BLaER1 treated with 17β-estradiol and CSF1 and Interleukin-3, amounts not matched to agents 10 nM and 100 nM (cell line): Measurements from ENCODE around the gene AP1S3.
"Not testable (repeated sequence)": the region's sequence is repeated elsewhere in the genome, so short reads cannot be mapped to it uniquely, and the experiment has no call there.

Experiments used
- H3K27ac ChIP-seq, 11 experiments: shearing (Covaris generic); formaldehyde crosslinking; 2 replicates each; pipeline ENCODE4 v1.8.1; 2022
- H3K27me3 ChIP-seq, 11 experiments: shearing (Covaris generic); formaldehyde crosslinking; 2 replicates each; pipeline ENCODE4 v1.8.1; 2022
- H3K36me3 ChIP-seq, 11 experiments: shearing (Covaris generic); formaldehyde crosslinking; 2 replicates each; pipeline ENCODE4 v1.8.1; 2022
- H3K4me1 ChIP-seq, 10 experiments: shearing (Covaris generic); formaldehyde crosslinking; 2 replicates each; pipeline ENCODE4 v1.8.1; 2022
- H3K4me2 ChIP-seq, 11 experiments: shearing (Covaris generic); formaldehyde crosslinking; 2 replicates each; pipeline ENCODE4 v1.8.1; 2022
- H3K4me3 ChIP-seq, 10 experiments: shearing (Covaris generic); formaldehyde crosslinking; 2 replicates each; pipeline ENCODE4 v1.8.1; 2022
- H3K9ac ChIP-seq, 11 experiments: shearing (Covaris generic); formaldehyde crosslinking; 2 replicates each; pipeline ENCODE4 v1.8.1; 2022
- H3K9me3 ChIP-seq, 11 experiments: shearing (Covaris generic); formaldehyde crosslinking; replicated peaks in 1 of 11; 2 replicates each; pipeline ENCODE4 v1.8.1; 2022
- H4K20me1 ChIP-seq, 11 experiments: shearing (Covaris generic); formaldehyde crosslinking; 2 replicates each; pipeline ENCODE4 v1.8.1; 2022
- Cebpa-rat ChIP-seq, 11 experiments: shearing (Covaris generic); IDR thresholded peaks; 2 replicates each; pipeline ENCODE4 v1.8.1; 2022

AP1S3 gene

DNA sequence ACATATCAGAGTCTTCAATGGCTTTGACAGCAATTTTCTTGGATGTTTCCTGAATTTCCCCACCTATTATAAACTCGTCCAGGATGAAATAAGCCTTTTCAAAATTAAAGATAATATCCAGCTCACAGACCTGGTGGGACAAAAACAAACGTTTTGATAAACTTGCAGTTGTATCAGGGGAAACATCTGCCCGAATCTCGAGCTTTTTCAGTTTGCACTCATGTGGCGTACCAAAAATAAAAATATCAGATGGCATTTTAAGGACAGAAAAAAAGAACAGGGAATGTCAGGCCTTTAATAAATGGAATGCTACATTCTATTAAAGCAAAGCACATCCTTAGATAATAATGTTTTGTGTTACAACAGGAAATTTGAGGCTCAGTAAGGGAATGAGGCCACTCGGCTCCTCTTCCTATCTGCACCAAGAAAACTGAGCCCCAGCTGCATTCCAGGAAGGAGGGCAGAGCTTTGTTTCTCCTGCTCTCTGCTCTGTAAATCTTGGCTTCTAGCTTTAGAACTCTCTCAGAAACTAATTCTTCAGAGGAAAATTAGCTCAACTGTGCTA lies 72.1 kb downstream of the AP1S3 start:
- Histone ChIP-seq H3K27ac (no peak overlapping the region), H3K9me3 (no peaks in the 10 kb centered on the region), H3K9ac (no peak overlapping the region), H4K20me1 (no peaks in the 10 kb centered on the region), H3K36me3 (no peaks in the 10 kb centered on the region), H3K27me3 (no peaks in the 10 kb centered on the region), H3K4me1 (peaks cover 7 to 26% (median 18%) of the 10 kb centered on the region in 10 experiments; a peak in 15 of 20 replicates), H3K4me2 (peak overlapping the region in 7 of 11 experiments; percentile 6 to 50 (median 35); a peak in 11 of 22 replicates), H3K4me3 (no peak overlapping the region)
- TF ChIP-seq Cebpa-rat (IDR thresholded peaks at IDR 0.05): no peak

DNA sequence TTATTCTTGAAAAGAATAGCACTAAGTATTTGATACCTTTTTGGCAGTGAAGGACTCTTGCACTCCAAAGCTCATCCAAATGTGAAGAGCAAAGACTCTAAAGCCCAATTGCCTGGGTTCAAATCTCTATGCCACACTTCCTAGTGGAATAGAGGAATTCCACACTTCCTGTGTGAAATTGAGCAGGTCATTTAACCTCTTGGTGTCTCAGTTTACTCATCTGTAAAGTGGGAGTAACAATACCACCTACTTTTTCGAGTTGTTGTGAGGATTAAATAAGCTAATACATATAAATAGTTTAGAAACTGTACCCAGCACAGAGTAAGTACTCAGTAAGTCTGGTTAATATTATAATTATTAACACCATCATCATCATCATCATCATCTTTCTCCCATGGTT lies 72.6 kb downstream of the AP1S3 start:
- Histone ChIP-seq H3K4me2 (peak overlapping the region in 1 of 11 experiments; percentile 39; a peak in 2 of 22 replicates), H3K36me3 (no peaks in the 10 kb centered on the region), H3K27ac (no peak overlapping the region), H3K9me3 (no peaks in the 10 kb centered on the region), H3K27me3 (no peaks in the 10 kb centered on the region), H3K4me1 (peaks cover 7 to 26% (median 18%) of the 10 kb centered on the region in 10 experiments; a peak in 15 of 20 replicates), H3K4me3 (no peak overlapping the region), H4K20me1 (no peaks in the 10 kb centered on the region), H3K9ac (no peak overlapping the region)
- TF ChIP-seq Cebpa-rat (IDR thresholded peaks at IDR 0.05): no peak

DNA sequence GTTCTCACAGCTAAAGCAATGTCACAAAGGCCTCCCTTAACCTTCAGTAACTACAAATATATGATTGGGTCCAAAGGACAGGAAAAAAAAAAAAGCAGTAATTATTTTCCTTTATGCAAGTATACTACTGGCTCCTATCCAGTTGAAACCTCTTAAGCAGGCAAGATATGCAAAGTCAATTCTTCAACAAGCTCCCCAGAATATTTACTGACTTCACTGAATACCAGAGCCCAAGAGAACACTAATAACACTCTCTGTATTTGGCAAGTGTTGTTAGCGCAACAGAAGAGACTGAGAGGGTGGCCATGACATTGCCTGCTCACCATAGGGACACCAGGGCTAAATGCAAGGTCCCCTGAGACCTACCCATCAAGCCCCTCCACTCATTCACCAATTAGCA lies 74.5 kb downstream of the AP1S3 start:
- Histone ChIP-seq H3K9me3 (no peaks in the 10 kb centered on the region), H3K27me3 (no peaks in the 10 kb centered on the region), H4K20me1 (no peaks in the 10 kb centered on the region), H3K27ac (no peak overlapping the region), H3K9ac (no peak overlapping the region), H3K4me2 (no peak overlapping the region), H3K36me3 (no peaks in the 10 kb centered on the region), H3K4me3 (no peak overlapping the region), H3K4me1 (peaks cover 7 to 16% (median 11%) of the 10 kb centered on the region in 10 experiments; a peak in 15 of 20 replicates)
- no peak for TF ChIP-seq Cebpa-rat (IDR thresholded peaks at IDR 0.05)

DNA sequence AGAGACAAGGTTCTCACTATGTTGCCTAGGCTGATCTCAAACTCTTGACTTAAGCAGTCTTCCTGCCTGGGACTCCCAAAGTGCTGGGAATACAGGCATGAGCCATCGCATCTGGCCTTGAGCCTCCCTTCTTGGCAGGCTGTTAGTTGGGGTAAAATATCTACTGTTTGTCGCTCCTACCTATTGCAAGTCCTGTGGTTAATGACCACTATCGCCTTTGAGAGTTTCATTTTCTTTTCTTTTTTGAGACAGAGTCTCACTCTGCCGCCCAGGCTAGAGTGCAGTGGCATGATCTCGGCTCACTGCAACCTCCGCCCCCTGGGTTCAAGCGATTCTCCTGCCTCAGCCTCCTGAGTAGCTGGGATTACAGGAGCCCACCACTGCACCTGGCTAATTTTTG lies 75.6 kb downstream of the AP1S3 start:
- H3K27ac ChIP-seq, H3K4me3 ChIP-seq, H3K36me3 ChIP-seq, H3K9ac ChIP-seq, H3K27me3 ChIP-seq, H4K20me1 ChIP-seq, H3K9me3 ChIP-seq: not testable (repeated sequence)
- Histone ChIP-seq H3K4me1 (peaks cover 7 to 13% (median 9%) of the 10 kb centered on the region in 10 experiments; a peak in 15 of 20 replicates), H3K4me2 (0 out of 22 replicates have a peak overlapping the region, but pooled peaks of 2 of the 11 experiments have one; percentile 13)

DNA sequence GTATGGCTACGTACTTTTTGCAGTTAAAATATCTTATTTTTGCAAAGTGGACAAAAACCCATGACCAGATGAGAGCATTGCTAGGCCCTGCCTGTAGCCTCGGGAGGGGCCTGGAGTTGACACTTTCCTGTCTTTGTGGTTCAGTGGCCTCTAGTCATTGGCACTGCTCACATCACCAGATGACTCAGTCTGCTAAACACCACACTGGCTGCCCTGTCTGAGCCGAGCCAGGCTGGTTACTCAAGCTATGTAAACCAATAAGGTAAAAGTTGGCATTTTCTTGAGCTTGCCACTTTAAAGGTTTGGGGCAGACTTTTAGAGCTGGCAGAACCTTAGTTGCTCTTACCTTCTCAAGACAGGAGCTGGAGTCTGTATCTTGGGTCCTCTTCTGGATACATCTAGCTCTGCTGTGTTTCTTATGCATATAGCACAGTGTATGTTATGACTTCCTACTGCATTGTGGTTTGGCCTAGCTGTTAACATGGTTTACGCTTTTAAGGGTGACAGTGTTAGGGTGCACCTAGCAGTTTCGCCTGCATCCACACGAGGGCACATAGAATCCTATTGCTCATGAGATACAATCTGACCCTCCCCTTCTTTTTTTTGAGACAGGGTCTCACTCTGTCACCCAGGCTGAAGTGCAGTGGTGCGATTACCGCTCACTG lies 76.4 kb downstream of the AP1S3 start:
- Histone ChIP-seq H3K4me2 (peak overlapping the region in 3 of 11 experiments; percentile 4 to 13 (median 13); a peak in 2 of 22 replicates), H3K27ac (no peak overlapping the region), H3K4me1 (peaks cover 7 to 13% (median 9%) of the 10 kb centered on the region in 10 experiments; a peak in 15 of 20 replicates), H3K4me3 (no peak overlapping the region), H3K9me3 (no peaks in the 10 kb centered on the region), H3K9ac (no peak overlapping the region), H3K36me3 (no peaks in the 10 kb centered on the region), H3K27me3 (no peaks in the 10 kb centered on the region), H4K20me1 (no peaks in the 10 kb centered on the region)
- no peak for TF ChIP-seq Cebpa-rat (IDR thresholded peaks at IDR 0.05)

DNA sequence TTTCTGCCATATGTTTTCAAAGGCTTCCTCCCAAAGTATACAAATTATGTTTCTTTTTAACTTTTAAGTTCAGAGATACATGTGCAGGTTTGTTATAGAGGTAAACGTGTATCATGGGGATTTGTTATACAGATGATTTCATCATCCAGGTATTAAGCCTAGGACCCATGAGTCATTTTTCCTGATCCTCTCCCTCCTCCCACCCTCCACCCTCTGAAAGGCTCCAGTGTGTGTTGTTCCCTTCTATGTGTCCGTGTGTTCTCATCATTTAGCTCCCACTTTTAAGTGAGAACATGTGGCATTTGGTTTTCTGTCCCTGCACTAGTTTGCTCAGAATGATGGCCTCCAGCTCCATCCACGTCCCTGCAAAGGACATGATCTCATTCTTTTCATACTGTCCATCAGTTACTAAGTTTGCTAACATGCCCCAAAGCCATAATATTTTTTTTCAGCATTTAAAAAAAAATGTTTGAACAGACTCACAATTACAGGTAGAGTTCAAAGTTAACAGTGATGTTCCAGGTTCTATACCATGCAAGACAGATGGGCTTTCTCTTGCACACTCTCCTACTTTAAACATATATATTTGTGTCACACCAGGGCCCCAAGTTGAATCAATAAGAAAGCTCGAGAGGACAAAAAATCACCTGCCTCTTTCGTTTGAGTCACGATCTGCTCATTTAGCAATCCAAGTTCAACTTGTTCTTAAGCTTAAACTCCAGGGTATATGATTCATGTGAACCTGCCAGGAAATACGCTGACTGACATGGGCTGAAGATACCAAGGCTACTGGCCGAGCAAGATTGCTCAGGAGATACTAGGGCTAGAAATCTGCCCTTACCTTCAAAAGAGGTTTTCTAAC lies 77.6 kb downstream of the AP1S3 start:
- Histone ChIP-seq H3K9me3 (no peaks in the 10 kb centered on the region), H3K9ac (no peak overlapping the region), H3K4me1 (peaks cover 0 to 12% (median 5%) of the 10 kb centered on the region in 10 experiments; a peak in 10 of 20 replicates), H3K27me3 (no peaks in the 10 kb centered on the region), H3K4me2 (no peak overlapping the region), H3K4me3 (no peak overlapping the region), H3K27ac (no peak overlapping the region), H4K20me1 (no peaks in the 10 kb centered on the region), H3K36me3 (no peaks in the 10 kb centered on the region)
- no peak for TF ChIP-seq Cebpa-rat (IDR thresholded peaks at IDR 0.05)

DNA sequence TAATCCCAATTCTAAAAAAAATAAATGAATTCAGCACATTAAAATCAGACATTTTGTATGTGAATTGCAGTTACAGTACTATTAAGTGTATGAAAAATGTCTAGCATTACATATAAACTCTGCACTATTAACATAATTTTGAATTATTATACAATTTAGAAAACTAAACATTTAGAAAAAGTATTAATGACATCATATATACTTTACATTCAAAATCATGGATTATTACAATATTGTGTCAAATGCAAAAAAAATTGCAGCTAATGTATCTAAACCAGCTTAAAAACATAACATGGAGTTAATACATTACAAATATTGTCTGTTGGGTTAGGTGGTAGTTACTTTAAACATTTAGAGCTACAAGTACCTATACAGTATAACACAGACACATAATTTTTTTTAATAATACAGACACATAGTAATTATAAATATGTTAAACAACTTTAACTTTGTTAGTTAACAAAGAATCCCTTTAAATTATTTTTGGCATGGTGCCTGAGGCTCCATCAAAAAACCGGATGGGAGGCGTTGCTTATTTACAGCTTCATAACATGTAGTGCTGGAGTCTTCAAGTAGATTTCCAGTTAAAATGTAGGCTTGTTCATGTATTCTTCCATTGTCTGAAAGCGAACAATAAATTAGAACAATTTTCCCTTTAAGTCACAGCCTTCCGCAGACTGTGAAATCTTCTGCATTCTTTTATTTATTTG lies 79.1 kb downstream of the AP1S3 start:
- no peak overlapping the region for H3K27ac ChIP-seq
- H3K36me3 ChIP-seq: no peaks in the 10 kb centered on the region
- no peak for TF ChIP-seq Cebpa-rat (IDR thresholded peaks at IDR 0.05)

DNA sequence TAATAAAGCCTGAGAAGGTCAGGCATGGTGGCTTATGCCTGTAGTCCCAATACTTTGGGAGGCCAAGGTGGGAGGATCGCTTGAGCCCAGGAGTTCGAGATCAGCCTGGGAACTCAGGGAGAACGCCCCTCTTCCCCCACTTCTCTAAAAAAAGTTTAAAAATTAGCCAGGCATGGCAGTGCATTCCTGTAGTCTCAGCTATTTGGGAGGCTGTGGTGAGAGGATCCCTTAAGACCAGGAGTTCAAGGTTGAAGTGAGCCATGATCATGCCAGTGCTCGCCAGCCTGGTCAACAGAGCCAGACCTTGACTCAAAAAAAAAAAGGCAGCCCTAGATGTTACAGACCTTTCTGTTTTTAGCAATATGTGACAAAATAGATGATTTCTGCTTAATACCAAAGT lies 83.4 kb downstream of the AP1S3 start:
- no peaks in the 10 kb centered on the region for H3K27me3 ChIP-seq
- no peaks in the 10 kb centered on the region for H4K20me1 ChIP-seq
- no peak overlapping the region for H3K27ac ChIP-seq
- H3K9me3 ChIP-seq: no peaks in the 10 kb centered on the region
- no peak overlapping the region for H3K9ac ChIP-seq
- no peak overlapping the region for H3K4me3 ChIP-seq
- H3K4me1 ChIP-seq: no peaks in the 10 kb centered on the region
- TF ChIP-seq Cebpa-rat (IDR thresholded peaks at IDR 0.05): no peak
- H3K4me2 ChIP-seq: no peak overlapping the region
- H3K36me3 ChIP-seq: no peaks in the 10 kb centered on the region

More for the DNA sequence above, 79.1 kb downstream of the AP1S3 start:
- Histone ChIP-seq H3K9ac (no peak overlapping the region), H3K4me1 (peaks cover 0 to 12% (median 5%) of the 10 kb centered on the region in 10 experiments; a peak in 10 of 20 replicates), H3K4me3 (no peak overlapping the region), H3K27me3 (no peaks in the 10 kb centered on the region), H3K9me3 (no peaks in the 10 kb centered on the region), H4K20me1 (no peaks in the 10 kb centered on the region), H3K4me2 (no peak overlapping the region)

DNA sequence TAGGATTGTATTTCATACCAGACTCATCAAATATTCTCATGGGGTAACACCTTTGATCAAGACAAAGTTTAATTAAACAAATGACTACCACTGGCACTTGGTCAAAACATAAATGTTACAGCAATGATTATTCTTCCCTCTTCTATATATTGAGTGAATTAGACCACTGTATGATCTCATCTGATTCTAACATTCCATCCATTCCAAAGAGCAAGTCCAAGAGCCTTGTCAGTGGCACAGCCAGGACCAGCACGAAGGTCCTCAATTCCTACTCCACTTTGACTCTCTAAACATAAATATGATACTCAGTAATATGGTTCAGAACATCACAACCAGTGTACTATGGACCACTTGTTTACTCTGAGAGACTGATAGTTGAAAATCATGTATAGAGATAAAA lies 86.4 kb downstream of the AP1S3 start:
- H3K27ac ChIP-seq: no peak overlapping the region
- peaks cover 0 to 6% (median 0%) of the 10 kb centered on the region in 11 experiments; a peak in 4 of 22 replicates for H3K9me3 ChIP-seq
- H4K20me1 ChIP-seq: no peaks in the 10 kb centered on the region
- no peaks in the 10 kb centered on the region for H3K36me3 ChIP-seq
- H3K4me3 ChIP-seq: no peak overlapping the region
- H3K4me1 ChIP-seq: no peaks in the 10 kb centered on the region
- no peak overlapping the region for H3K9ac ChIP-seq
- no peaks in the 10 kb centered on the region for H3K27me3 ChIP-seq
- no peak for TF ChIP-seq Cebpa-rat (IDR thresholded peaks at IDR 0.05)
- no peak overlapping the region for H3K4me2 ChIP-seq
